Fibroblast of skin of back (primary cell): ENCODE data around the gene AEBP1.

Source experiments
- DNase-seq: peaks from one replicate; pipeline ENCODE4 v3.0.0-alpha.2; 2013

AEBP1 gene

DNA sequence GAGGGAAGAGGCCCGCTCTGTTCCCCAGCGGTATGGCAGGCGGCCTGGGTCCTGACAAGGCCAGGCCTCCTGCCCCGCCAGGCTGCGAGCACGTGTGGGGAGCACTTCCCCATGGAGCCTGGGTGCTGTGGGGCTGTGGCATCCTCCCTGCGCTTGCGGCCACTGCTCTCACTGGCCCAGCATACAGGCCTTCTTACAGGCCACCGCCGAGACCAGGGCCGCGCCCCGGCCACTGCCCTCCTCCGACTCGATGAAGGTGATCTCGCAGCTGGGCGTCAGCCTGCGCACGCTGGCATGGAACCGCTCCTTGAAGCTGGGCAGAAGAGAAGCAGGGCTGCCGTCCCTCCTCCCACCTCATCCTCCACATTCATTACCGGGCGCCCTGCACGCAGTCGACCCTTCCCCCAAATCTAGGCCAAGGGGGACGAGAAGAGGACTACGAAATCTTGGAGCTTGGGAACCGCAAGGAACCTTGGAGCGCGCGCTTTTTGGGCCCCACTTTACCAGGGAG is 40.9 kb downstream of the AEBP1 start:
- DNase-seq, result no peak

DNA sequence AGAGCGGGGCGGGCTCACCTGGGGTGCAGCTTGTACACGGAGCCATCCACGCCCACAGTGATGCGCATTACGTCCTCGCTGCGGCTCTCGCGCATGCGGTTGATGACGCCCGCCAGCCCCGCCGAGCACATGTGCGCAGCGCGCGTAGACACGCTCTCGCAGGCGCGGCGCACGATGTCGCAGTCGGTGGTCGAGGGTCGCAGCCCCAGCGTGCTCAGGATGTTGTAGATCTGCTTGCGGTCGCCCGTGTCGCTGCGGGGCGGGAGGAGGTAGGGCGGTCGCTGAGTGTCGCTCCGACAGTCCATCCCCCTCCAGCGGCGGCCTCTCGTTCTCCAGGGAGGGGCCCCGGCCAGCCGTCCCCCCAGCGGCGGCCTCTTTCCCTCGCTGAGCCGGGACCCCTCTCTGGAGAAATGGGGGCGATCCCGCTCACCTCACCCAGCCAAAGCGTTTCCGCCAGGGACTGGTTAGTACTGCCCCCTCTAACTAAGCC is 41.4 kb downstream of the AEBP1 start:
- peak; percentile 27 for DNase-seq

DNA sequence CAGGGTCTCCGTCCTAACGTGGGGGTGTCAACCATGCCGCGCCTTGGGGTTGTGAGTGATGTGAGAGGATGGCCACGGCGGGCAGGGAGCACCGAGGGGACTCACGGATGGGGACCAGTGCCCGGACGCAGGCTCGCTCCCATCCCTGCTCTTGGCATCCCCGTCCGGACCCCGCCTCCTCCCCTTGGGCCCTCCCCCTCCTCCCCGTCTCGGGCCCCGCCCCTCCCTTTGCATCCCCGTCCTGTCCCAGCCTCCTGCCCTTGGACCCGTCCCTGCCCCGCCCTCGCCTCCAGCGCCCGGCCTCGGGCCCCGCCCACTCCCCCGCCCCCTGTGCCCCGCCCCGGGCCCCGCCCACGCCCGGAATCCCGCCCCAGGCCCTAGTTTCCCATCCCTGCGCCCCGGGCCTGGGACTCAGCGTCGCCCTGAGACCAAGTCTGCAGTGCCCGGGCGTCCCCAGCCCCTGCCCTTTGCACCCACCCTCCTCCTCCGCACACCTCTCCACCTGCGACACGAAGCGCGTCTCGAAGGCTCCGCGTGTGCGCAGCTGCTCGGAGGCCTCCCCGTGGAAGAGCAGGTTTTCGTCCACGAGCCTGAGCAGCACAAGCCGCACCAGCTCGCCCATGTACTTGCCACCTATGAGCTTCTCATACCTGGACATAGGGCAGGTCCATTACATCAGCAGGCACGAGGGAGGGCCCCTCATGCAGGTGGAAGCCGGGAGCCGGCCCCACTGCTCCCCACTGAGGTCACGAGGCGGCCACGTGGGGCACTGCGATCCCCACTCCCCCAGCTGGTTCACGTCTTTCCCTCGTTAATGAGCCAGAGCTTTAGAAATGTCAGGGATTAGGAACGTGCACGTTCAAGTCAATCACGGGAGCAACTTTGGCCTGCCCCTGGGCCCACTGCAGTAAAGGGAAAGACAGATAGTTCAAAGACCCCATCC is 42.1 kb downstream of the AEBP1 start:
- peak; percentile 74 for DNase-seq

DNA sequence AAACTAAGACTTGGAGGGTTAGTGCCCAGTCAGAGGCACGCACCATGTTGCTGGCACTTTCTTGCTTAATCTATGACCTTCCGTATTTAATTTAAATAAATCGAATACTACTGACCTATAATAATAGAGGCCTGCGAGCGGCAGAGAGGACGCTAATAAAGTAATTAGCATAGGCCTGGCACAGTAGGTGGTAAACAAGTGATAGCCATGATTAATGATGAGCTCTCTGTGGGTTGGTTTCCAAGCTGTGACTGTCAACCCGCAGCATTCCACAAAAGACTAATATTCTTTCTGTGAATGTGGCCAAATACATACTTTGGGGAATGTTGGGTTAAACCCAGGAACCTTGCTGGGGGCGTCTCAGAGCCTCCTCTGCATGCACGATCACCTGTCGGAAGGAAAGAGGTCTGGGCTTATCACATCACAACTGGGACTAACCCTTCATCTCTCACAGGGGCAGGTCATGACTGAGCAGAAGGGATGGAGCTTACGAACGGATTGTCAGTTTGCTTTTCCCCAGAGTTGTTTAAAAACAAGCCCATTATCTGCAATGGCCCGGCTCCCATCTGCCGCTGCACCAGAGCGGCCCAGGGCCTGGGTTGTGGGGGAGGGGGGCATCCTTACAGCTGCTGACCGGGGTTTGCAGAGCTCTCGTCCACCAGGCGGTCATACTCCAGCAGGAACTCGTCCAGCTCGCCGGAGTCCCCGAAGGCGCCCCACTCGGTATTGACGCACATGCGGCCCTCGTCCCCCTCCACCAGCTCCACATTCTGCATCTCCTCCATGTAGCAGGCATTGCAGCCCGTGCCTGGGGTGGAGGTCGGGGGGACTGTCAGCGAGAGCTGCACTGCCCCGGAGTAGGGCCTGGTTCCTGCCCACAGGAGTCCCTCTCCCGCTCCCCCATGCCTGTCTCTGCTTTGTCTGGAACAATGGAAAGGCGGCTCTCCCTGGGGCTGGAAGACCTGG is 43.2 kb downstream of the AEBP1 start:
- no peak for DNase-seq

DNA sequence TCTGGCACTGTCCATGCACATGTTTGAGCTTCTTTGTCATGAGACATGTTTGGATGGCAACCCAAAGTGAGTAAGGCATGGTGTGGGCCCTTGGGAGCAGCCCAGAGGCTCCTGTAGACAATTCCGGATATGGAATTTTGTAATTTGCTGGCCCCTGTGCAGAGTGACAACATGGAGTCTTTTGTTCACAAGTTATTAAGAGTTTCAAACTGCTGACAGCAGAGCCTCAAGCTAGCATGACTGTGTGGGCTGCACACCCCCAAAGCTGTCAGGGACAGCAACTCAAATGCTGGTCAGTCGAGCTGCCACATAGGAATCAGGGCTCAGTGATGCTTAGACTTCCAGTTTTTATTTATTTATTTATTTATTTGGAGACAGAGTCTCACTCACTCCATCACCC is 44.0 kb downstream of the AEBP1 start:
- no peak for DNase-seq

DNA sequence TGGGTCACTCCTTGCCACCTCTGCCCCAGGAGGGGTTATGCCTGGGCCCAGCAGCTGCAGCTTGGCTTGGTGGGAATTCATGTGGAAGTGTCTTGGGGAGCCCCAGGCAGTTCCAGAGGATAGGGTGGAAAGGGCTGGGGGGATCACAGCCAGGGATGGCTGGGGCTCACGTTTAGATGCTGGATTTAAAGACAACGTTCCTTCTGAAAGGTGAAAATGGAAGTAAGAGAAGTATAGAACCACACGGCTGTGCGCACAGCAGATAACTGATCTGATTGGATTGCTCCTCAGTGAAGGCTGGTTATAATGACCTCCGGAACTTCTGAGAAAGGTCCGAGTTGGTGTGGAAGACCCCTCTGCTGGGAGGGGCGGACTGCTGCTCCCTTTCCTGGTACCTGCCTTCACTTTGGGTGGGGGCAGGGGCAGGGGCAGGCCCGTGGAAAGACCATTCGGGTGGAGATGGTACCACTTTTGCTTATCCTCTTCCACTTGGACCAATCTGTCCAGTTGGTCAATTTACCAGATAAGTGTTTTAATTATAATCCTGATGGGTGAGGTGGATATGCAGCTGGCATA is 44.9 kb downstream of the AEBP1 start:
- DNase-seq, result no peak

DNA sequence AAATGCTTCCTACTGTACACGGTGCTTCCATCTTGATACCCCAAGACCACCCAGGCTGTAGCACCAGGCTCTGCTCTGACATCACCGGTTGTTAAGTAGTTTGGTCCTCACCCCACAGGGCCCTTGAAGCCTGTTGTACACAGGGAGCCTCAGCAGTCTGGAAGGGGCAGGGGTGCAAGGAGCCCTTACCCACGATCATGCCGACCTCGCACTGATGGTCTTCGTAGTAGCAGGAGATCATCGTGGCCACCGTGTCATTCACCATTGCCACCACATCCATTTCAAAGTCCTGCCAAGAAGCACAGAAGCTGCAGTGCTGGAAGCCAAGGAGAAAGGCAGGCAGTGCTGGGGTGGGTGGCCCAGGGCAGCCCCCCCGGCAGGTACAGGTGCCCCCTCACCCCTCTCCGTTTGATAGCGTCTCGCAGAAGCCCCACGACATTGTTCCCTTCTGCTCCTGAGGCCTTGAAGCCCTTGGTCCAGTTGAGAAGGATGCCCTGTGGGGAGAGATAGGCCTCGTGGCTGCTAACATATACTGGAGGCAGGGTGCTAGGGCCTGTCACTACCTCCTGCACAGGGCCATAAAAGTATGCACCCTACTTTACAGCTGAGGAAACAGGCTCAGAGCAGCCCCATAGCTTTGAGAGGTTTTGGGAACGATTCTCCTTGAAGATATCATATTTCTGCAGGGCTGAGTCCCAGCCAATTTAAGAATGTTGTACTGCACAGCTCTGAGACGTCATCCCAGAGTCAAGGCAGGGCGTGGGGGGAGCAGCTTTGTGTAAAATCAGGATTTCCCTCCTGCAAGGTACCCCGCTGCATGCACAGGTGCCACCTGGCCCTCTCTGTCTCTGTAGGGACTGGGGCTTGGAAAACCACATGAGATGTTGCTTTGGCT is 45.7 kb downstream of the AEBP1 start:
- DNase-seq, result no peak

DNA sequence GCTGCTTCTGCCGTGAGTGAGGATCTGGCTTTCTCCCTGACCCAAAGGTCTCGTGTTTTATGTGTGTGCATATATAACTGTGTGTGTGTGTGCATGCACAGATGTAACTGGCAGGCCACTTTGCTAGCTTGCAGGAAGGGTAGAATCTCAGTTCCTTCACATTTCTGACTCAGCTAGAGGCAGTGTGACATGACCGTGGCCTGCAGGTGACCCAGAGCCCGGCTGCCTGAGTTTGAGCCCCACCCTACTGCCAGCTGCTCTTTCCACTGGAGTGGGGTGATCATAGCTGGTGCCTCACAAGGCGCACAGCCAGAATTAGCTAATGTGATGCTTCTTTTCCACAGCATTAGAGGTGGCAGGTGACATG is 46.3 kb downstream of the AEBP1 start:
- no peak for DNase-seq

DNA sequence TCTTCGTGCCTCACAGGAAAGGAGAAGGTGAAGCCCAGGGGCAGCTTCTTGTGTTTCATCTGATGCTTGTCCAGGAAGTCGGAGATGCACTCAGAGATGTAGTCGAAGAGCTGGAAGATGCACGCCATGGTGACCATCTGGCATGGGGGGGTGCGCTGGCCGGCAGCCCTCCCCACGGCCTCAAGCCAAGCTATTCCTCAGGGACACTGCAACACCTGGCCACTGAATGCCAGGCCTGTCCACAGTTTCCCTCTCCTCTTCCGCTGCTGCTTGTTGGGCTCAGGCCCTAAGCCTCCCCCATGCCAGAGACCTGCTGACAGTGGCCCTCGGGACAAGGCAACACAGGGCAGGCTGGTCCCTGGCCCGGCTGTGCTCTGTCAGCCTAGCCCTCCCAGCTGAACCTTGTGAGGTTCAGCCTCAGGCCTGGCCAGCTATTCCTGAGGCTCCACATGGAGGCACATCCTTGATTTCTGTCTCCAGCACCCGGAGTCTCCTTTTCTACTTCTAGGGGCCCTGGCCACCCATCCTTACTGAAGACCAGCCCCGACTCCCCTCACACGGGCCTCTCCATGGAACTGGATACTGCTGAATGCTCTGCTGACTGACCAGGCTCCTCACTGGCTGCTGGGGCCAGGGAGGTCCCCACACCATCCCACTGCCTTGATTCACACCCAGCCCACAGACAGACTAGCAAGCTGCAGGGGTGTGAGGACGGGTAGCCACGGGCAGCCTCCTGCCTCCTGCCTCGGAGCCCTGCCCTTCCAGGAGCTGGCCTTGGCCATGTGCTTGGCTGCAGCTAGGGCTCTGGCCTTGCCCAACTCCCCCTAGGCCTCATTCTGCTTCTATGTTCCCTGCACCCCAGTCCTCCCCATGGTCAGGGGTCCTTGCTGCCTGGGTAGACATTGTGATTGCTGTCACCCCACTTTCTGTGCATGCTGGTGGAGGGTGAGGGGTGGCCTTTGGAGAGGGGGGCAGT is 47.1 kb downstream of the AEBP1 start:
- no peak for DNase-seq

DNA sequence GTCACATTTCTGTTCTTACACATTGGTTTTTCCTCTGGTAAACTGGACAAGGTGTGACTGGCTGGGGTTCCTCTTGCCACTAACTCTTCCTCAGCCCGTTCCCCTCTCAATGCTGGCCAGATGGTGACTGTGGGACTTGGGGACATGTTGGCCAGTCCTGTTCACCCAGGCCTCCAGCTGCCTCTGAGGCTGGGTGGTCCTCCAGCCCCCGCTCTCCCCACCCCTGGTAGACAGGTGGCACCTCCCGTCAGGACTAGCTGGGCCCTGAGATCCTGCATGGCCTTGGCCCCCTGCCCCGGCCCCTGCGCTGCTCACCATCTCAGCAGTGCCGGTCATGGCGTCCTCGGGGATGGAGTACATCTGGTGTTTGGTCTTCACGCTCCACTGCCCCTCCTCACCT is 47.8 kb downstream of the AEBP1 start:
- no peak for DNase-seq

DNA sequence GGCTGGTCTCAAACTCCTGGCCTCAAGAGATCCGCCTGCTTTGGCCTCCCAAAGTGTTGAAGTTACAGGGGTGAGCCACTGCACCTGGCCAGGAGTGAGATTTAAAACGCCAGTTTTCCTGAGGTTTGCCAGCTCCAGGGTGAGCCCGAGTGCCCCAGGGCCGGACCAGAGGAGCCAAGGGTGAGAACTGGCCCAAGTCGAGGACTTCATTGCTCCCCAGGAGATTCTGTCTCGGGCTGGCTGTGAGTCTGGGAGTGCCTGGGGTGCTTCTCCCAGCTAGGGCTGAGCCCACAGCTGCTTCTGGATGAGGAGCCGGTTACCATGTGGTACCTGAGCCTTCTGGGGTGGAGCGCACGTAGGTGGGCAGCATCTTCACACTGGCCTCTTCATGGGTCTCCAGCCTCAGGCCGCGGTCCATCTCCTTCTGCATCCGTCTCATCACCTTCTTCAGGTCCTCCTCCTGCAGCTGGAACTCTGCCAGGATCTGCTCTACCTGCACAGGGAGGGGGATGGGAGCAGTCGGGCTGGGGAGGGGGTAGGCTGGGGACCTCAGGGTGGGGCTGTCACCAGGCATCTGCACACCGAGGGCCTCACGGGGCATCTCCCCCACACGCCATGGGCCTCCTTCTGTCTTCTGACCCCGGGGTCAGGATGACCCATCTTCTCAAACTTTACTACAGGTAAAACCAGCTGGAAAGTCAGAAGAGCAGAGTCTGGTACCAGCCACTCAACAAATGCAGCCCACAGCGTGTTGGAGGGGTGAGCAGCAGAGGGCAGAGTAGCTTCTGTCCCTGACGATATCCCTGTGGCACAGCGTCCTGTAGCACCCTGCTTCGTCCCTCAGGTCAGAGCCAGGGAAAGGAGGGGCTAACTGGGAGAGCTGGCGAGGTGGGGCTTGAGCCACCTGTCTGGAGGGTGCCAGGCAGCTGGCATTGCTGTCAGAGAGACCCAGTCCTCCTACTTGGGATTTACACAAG is 49.1 kb downstream of the AEBP1 start:
- no peak for DNase-seq

DNA sequence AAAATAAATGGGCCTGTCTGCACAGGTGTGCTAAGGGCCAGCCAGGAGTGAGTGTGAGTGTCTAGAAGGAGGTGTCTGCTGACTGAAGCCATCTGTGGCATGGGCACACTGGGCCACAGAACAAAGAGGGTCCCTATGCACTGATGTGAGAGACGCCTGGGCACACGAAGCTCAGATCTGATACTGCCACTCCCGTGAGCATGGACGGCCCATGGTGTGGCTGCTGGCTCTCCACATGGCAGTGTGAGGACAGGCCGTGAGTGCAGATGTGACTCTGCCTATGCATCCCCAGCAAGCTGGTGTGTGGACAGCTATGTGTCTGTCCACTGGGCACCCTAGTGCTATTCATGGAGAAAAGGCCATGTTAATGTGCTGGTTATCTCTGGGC is 49.8 kb downstream of the AEBP1 start:
- no peak for DNase-seq

DNA sequence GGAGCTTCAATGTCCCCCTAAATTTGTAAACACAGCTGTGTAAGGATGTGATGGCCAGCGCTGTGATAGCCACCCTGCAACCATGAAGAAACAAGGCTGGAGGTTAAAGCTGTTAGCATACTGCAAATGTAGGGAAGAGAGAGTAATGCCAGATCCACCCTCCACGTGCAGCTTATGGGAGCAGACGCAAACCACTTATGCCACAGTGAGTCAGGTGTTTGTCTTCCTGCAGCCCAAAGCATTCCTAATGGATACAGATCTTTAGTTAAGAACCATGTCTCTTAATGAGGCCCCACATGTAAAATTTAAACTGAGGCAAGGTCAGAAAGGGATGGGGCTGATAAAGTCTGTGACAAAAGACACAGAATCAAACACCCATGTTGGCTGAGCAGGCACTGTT is 50.6 kb downstream of the AEBP1 start:
- DNase-seq, result no peak

DNA sequence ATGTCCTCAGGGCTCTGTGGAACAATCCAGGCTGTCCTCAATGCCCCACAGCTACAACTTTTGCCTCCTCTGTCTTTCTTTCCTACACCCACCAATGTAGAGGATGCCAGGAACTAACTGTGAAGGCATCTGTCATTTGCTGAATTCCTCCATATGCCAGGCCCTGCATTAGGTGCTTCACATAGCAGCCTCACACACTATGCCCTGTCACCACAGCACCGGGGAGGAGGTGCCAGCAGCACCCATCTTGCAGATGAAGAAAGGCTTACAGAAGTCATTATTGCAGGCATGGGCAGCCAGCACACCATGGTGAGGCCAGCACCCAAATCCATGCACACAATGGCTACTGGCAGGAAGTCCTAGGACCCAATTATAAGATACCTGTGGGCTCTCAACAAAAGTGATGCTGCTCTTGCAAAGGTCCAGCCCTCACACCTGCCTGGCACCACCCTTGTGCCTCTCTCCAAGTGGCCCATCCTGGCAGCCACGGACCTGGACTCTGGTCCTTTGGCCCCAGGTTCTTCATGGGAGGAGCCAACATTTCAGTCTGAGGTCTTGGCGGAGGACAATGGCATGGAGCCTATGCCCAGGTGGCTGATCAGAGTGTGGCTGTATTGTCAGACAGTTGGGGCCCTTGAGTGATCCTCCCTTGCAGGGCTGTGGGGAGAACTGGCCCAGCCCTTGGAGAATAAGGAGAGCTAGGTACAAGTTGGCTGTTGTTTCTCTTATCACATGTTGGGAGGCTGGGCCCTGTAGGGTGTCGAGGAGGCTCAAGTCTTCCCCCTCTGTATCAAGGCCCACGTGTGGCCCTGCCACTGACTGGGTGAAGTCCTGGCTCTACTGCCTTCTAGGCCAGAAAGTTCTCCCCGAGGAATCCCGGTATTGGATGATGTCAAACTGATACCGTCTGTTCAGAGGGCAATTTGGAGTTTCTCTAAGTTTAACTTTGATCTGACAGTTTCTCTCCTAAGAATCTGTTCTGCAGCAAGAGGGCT is 51.3 kb downstream of the AEBP1 start:
- DNase-seq, result no peak

DNA sequence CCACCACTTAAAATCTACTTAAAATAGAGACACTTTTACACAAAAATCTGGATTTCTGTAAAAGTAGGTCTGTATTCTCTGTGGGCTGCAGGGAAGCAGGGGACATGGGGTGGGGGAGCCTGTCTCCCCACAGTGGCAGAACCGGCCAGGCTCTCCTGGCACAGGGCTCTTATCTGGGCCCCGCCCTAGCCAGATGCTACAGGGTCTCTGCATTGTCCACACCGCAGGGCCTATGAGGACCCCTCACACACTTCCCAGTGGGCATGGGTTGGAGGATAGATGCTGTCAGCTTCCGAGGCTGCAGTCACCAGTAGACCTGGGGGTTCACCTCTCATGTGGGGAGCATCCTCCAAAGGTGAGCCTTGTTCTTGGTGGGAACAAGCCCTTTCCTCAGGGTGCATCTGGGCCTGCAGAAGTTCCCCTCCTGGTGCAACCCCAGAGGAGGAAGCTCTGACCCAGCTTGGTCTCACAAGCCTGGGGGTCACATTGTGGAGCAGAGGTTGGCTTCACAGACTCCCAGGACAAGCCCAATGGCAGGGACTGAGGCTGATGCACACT is 52.4 kb downstream of the AEBP1 start:
- DNase-seq, result no peak

DNA sequence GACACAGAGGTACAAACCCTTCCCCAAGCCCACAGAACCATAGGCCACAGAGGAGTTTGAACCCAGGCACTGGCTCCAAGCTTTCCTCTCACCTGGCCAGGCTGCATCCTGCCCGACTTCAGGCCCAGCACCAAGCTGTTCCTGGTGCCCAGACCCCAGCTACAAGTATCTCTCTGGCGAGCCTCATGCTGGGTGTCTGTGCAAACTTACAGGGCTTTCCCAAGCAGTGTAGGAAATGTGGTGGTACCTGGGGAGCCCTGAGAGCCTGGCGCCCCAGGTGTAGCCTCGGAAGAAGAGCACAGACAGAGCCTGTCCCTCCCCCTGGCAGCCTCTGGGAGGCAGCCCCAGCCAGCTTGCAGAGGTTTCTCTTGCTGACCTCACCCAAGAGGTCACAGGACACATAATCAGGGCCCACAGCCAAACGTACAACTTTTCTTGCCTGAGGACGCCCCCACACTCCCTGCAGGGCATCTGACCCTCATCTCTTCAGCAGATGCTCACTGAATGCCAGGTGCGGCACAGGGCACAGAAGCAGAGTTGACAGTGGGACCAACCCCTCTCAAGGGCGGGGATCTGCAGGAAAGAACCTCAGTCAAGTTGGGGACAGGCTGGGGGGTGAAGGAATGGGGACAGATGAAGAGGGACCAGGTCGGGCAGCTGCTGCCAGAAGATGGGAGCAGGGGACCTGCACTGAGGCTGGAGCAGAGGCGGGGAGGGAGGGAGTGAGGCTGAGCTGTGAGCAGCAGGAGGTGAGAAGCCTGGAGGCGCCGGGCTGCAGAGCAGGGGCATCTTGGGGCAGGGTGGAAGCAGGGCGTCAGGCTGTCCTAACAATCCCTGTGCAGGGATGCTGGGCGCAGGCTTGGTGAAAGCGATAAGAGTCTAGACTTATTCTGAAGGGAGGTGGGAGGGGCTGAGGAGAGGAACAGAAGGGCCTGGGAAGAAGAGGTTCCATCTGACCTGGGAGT is 53.3 kb downstream of the AEBP1 start:
- DNase-seq, result no peak
